B cell (primary cell): ENCODE measurements around the gene FUT3. TPM values are rescaled to one million over a fixed set of nuclear protein-coding genes. Genes with fewer than 3 reads are reported as not detected.
A peak's percentile ranks its signal among the peaks of the same experiment; 100 is the strongest.

Experiments
- ATAC-seq: fragments of 200-7000 bp; cut with Tn5 transposase; one replicate; pipeline ENCODE4 v1.10.0; 2021; ENCODE audit warnings: low read depth, mild to moderate bottlenecking, moderate number of reproducible peaks, moderate library complexity
- CTCF ChIA-PET: fragments of 350-600 bp; sonication (Branson Sonifier 250); formaldehyde crosslinking; loops from one replicate; lab custom pipeline; 2021; ENCODE audit warnings: antibody characterized with exemption, inconsistent platforms; lab: Charles Lee
- POLR2A ChIA-PET: fragments of 350-600 bp; sonication (Branson Sonifier 250); formaldehyde crosslinking; loops from one replicate; lab custom pipeline; 2021; ENCODE audit warnings: antibody characterized with exemption; lab: Charles Lee
- DNase-seq: peaks from one replicate; pipeline ENCODE4 v3.0.0; 2013
- H2AFZ ChIP-seq: 2 replicates; pipeline ENCODE4 v1.6.1; 2012; ENCODE audit warnings: mild to moderate bottlenecking, low read depth, low read length; ENCODE audit not compliant: insufficient read depth, poor library complexity, severe bottlenecking
- H3K27ac ChIP-seq, 2 donors: 1 replicate in 1 of 2; 2 replicates in 1 of 2; pipeline ENCODE4 v1.5.1; 2012 to 2013; ENCODE audit warnings: low read length in 2 of 2, mild to moderate bottlenecking in 2 of 2, moderate library complexity in 1 of 2
- H3K27me3 ChIP-seq, 4 experiments: fragments of 200-600 bp in 1 of 4; sonication (generic) in 1 of 4; replicated peaks in 1 of 4; 1 replicate in 2 of 4; 2 replicates in 2 of 4; pipeline versions ENCODE4 v1.6.1 to v1.7.0; 2013 to 2016; ENCODE audit warnings: low read length in 3 of 4, mild to moderate bottlenecking in 2 of 4, mixed read lengths in 1 of 4, moderate library complexity in 1 of 4; ENCODE audit not compliant: insufficient read depth in 4 of 4, control insufficient read depth in 3 of 4; ENCODE audit errors: control extremely low read depth in 1 of 4
- H3K36me3 ChIP-seq, 2 experiments: replicated peaks in 1 of 2; 1 replicate in 1 of 2; 2 replicates in 1 of 2; pipeline versions ENCODE4 v1.6.1 to v1.7.1; 2013; ENCODE audit warnings: low read length in 1 of 2; ENCODE audit not compliant: insufficient read depth in 2 of 2, control insufficient read depth in 1 of 2; ENCODE audit errors: control extremely low read depth in 1 of 2, extremely low read depth in 1 of 2
- H3K4me1 ChIP-seq, 2 donors: fragments of 200-600 bp in 1 of 2; sonication (generic) in 1 of 2; 1 replicate in 1 of 2; 2 replicates in 1 of 2; pipeline versions ENCODE4 v1.5.1 to v1.6.1; 2013 to 2017; ENCODE audit warnings: low read length in 2 of 2; ENCODE audit not compliant: control insufficient read depth in 2 of 2, insufficient read depth in 2 of 2
- H3K4me2 ChIP-seq: replicated peaks from 2 replicates; pipeline ENCODE3; 2012; ENCODE audit warnings: mild to moderate bottlenecking, low read depth, low read length; ENCODE audit not compliant: poor library complexity, severe bottlenecking
- H3K4me3 ChIP-seq, 5 experiments: fragments of 200-600 bp in 1 of 5; sonication (generic) in 1 of 5; 1 replicate in 3 of 5; 2 replicates in 2 of 5; pipeline versions ENCODE4 v1.5.1 to v1.7.0; 2011 to 2016; ENCODE audit warnings: low read length in 4 of 5, mild to moderate bottlenecking in 4 of 5, low read depth in 2 of 5, control low read depth in 1 of 5, moderate library complexity in 1 of 5; ENCODE audit not compliant: insufficient read depth in 1 of 5; ENCODE audit errors: control extremely low read depth in 1 of 5, extremely low read depth in 1 of 5
- H3K79me2 ChIP-seq: fragments of 200-600 bp; sonication (generic); one replicate; pipeline ENCODE4 v1.6.0; 2016; ENCODE audit warnings: low read length; ENCODE audit not compliant: control insufficient read depth, insufficient read depth
- H3K9ac ChIP-seq: fragments of 200-600 bp; sonication (generic); 2 replicates; pipeline ENCODE4 v1.6.1; 2017; ENCODE audit warnings: mild to moderate bottlenecking, low read length, moderate library complexity
- H3K9me3 ChIP-seq, 3 donors: one replicate each; pipeline versions ENCODE4 v1.6.1 to v1.7.1; 2013; ENCODE audit warnings: low read length in 2 of 3; ENCODE audit not compliant: control insufficient read depth in 2 of 3, insufficient read depth in 1 of 3; ENCODE audit errors: control extremely low read depth in 1 of 3
- H4K20me1 ChIP-seq: 2 replicates; pipeline ENCODE4 v1.6.0; 2012; ENCODE audit warnings: mild to moderate bottlenecking, low read length; ENCODE audit not compliant: insufficient read depth, control insufficient read depth, poor library complexity, severe bottlenecking
- H3K27ac Mint-ChIP-seq: one replicate; pipeline ENCODE4 v1.8.0; 2021; ENCODE audit warnings: mixed read lengths
- H3K27me3 Mint-ChIP-seq: one replicate; pipeline ENCODE4 v1.8.0; 2021; ENCODE audit warnings: mixed read lengths
- H3K4me1 Mint-ChIP-seq: one replicate; pipeline ENCODE4 v1.8.0; 2021; ENCODE audit warnings: mixed read lengths
- H3K4me3 Mint-ChIP-seq: one replicate; pipeline ENCODE4 v1.8.0; 2021; ENCODE audit warnings: mixed read lengths
- H3K9me3 Mint-ChIP-seq: one replicate; pipeline ENCODE4 v1.8.0; 2022; ENCODE audit warnings: mixed read lengths; ENCODE audit not compliant: insufficient read depth
- CTCF ChIP-seq: fragments of 200-600 bp; IDR thresholded peaks from one replicate; pipeline ENCODE4 v1.8.0; 2022; ENCODE audit warnings: antibody characterized with exemption, mild to moderate bottlenecking
- EZH2 ChIP-seq: IDR thresholded peaks from 2 replicates; pipeline ENCODE4 v1.6.1; 2012; ENCODE audit warnings: borderline replicate concordance, low read depth, mild to moderate bottlenecking, moderate library complexity, low read length; ENCODE audit not compliant: insufficient read depth, poor library complexity, severe bottlenecking
- WGBS: methylation state at CpG from one replicate; pipeline ENCODE4 v1.1.5; 2013; ENCODE audit warnings: missing lambda C conversion rate; ENCODE audit not compliant: insufficient coverage; 5-methylcytosine and 5-hydroxymethylcytosine counted together
- intact Hi-C: fragments of 100-400 bp; cut with micrococcal nuclease; formaldehyde crosslinking; loops from one replicate; pipeline ENCODE4 v1.10.0; 2022
- polyA plus RNA-seq: library from polyadenylated mRNA; depleted of rRNA; stranded (reverse); fragments of >200 nt; gene quantifications from 2 replicates; pipeline ENCODE4 v1.2.3, GENCODE V29; 2012
- total RNA-seq, 2 donors: library from RNA; stranded (reverse); fragments of 120-200 nt in 1 of 2; gene quantifications; 1 replicate in 1 of 2; 2 replicates in 1 of 2; pipeline versions ENCODE4 v1.2.3 to v1.2.4, GENCODE V29; 2013 to 2022

FUT3 gene
- total and polyA plus RNA-seq, 2 donors (not counting 1 experiment from before 2014, with no cell fraction given) = not detected

GRCh38 chr19:5831159-5831558 is 20.1 kb downstream of the FUT3 start:
- peaks cover 16 to 30% of the 10 kb centered on the region in 2 donors for H3K4me1 ChIP-seq
- intact Hi-C loops = no loop called here
- H3K27ac ChIP-seq = no peak overlapping the region
- H3K79me2 ChIP-seq = no peaks in the 10 kb centered on the region
- H3K4me2 ChIP-seq = no peak overlapping the region
- Mint-ChIP-seq H3K9me3 (no peaks in the 10 kb centered on the region), H3K4me3 (no peak overlapping the region), H3K27ac (no peak overlapping the region), H3K27me3 (peaks cover 4% of the 10 kb centered on the region), H3K4me1 (peaks cover 17% of the 10 kb centered on the region)
- H3K36me3 ChIP-seq = no peaks in the 10 kb centered on the region
- H3K9me3 ChIP-seq = peaks cover 0 to 41% (median 0%) of the 10 kb centered on the region in 3 donors
- CTCF ChIA-PET = interaction anchor here (1.1 kb wide), 1 partner anchor 27 kb away, joined by 3 read pairs; no protein-coding TSS in a partner anchor
- peaks cover 0 to 28% (median 7%) of the 10 kb centered on the region in 4 experiments for H3K27me3 ChIP-seq
- TF ChIP-seq CTCF (no peak), EZH2 (no peak)
- POLR2A ChIA-PET = no interaction called here
- ATAC-seq = no peak
- no peak overlapping the region for H3K9ac ChIP-seq
- DNase-seq = no peak
- H3K4me3 ChIP-seq = no peak overlapping the region
- H2AFZ ChIP-seq = no peak overlapping the region
- 96% methylated on average over 6 of the region's 9 CpGs for WGBS
- no peaks in the 10 kb centered on the region for H4K20me1 ChIP-seq

- peak overlapping the region; percentile 59 for H3K4me3 Mint-ChIP-seq
- Histone ChIP-seq H3K4me3 (no peak overlapping the region), H4K20me1 (no peaks in the 10 kb centered on the region), H2AFZ (peak overlapping the region; percentile 74), H3K79me2 (no peaks in the 10 kb centered on the region), H3K27ac (no peak overlapping the region), H3K9ac (no peak overlapping the region), H3K9me3 (peaks cover 0 to 54% (median 0%) of the 10 kb centered on the region in 3 donors), H3K4me1 (peaks cover 16 to 30% of the 10 kb centered on the region in 2 donors), H3K27me3 (peaks cover 0 to 28% (median 7%) of the 10 kb centered on the region in 4 experiments), H3K36me3 (no peaks in the 10 kb centered on the region), H3K4me2 (peak overlapping the region; percentile 68)
- peaks cover 4% of the 10 kb centered on the region for H3K27me3 Mint-ChIP-seq
- ChIA-PET POLR2A (interaction anchor here (0.7 kb wide), 1 partner anchor 257 kb away, joined by 6 read pairs; no protein-coding TSS in a partner anchor), CTCF (no interaction called here)
- intact Hi-C loops = no loop called here
- DNase-seq = no peak
- H3K27ac Mint-ChIP-seq = peak overlapping the region; percentile 50
- no peak for TF ChIP-seq CTCF
- no peak for TF ChIP-seq EZH2
- ATAC-seq = no peak
- H3K9me3 Mint-ChIP-seq = no peaks in the 10 kb centered on the region
- peaks cover 19% of the 10 kb centered on the region for H3K4me1 Mint-ChIP-seq
- 68% methylated on average over 31 of the region's 34 CpGs for WGBS
Measured at GRCh38 chr19:5829567-5830310, 21.5 kb downstream of the FUT3 start.
